Heart left ventricle (tissue), 16 donors: Measurements from ENCODE around the gene C19orf38. TPM values are rescaled to one million over a fixed set of nuclear protein-coding genes. Genes with fewer than 3 reads are reported as not detected.

Experiments used
- ATAC-seq, 4 donors: fragments of 200-7000 bp; cut with Tn5 transposase; one replicate each; pipeline ENCODE4 v1.9.1; 2020 to 2022; ENCODE audit warnings: moderate library complexity in 4 of 4, mild to moderate bottlenecking in 3 of 4, moderate number of reproducible peaks in 1 of 4
- DNase-seq, 5 donors: peaks; one replicate each; pipeline ENCODE4 v3.0.0-alpha.2; 2020
- H3K27ac ChIP-seq, 12 donors: fragments of 200-600 bp; sonication (generic) in 4 of 12; one replicate each; pipeline versions ENCODE4 v1.5.0 to v1.8.0; 2016 to 2022; ENCODE audit warnings: mild to moderate bottlenecking in 2 of 12
- H3K27me3 ChIP-seq, 9 donors: fragments of 200-600 bp; sonication (generic) in 2 of 9; one replicate each; pipeline versions ENCODE4 v1.5.1 to v1.8.0; 2016 to 2022; ENCODE audit warnings: mild to moderate bottlenecking in 3 of 9
- H3K36me3 ChIP-seq, 9 donors: fragments of 200-600 bp; sonication (generic) in 2 of 9; one replicate each; pipeline versions ENCODE4 v1.5.0 to v1.8.0; 2018 to 2022; ENCODE audit warnings: mild to moderate bottlenecking in 2 of 9
- H3K4me1 ChIP-seq, 12 donors: fragments of 200-600 bp; sonication (generic) in 4 of 12; one replicate each; pipeline versions ENCODE4 v1.5.0 to v1.8.0; 2016 to 2022; ENCODE audit warnings: mild to moderate bottlenecking in 3 of 12
- H3K4me3 ChIP-seq, 12 donors: fragments of 200-600 bp; sonication (generic) in 4 of 12; one replicate each; pipeline versions ENCODE4 v1.5.0 to v1.8.0; 2017 to 2022; ENCODE audit warnings: mild to moderate bottlenecking in 9 of 12, moderate library complexity in 4 of 12
- H3K9me3 ChIP-seq, 12 donors: fragments of 200-600 bp; sonication (generic) in 4 of 12; one replicate each; pipeline versions ENCODE4 v1.5.0 to v1.8.0; 2016 to 2022; ENCODE audit warnings: mild to moderate bottlenecking in 1 of 12
- POLR2A ChIP-seq, 2 donors: fragments of 450-650 bp; IDR thresholded peaks; one replicate each; pipeline ENCODE4 v1.6.1; 2017; ENCODE audit warnings: antibody characterized with exemption in 2 of 2, mild to moderate bottlenecking in 2 of 2, moderate library complexity in 2 of 2
- WGBS, 4 donors: extraction: QIAGEN DNeasy Blood & Tissue Kit in 2 of 4; methylation state at CpG; one replicate each; pipeline versions ENCODE4 v1.1.5 to v1.1.7; 2013 to 2018; 5-methylcytosine and 5-hydroxymethylcytosine counted together
- intact Hi-C, 10 donors: fragments of 100-400 bp; cut with DNase I; formaldehyde crosslinking; loops; one replicate each; pipeline versions ENCODE4 v1.11.1 to v1.14.2; 2022
- polyA plus RNA-seq, 2 donors: library from polyadenylated mRNA; stranded (reverse); fragments of 200-250 nt; gene quantifications; one replicate each; pipeline ENCODE4 v1.2.3, GENCODE V29; 2013
- total RNA-seq, 9 donors: library from RNA; depleted of rRNA in 2 of 9; stranded (reverse); fragments of >200 nt in 2 of 9; fragmentation: NEBNext Ultra II Directional in 3 of 9; extraction: Animal tissue kit (Norgen Biotek cat#: 25700) in 3 of 9; gene quantifications; one replicate each; pipeline versions ENCODE4 v1.1.0 to v1.2.4, GENCODE V29; 2016 to 2023
- TF ChIP-seq, protein P1 (sequence below), 12 donors: fragments of 200-600 bp; sonication (generic) in 4 of 12; IDR thresholded peaks; one replicate each; pipeline versions ENCODE4 v1.5.0 to v1.8.0; 2018 to 2022; ENCODE audit warnings: antibody characterized with exemption in 12 of 12, mild to moderate bottlenecking in 5 of 12
- donor health status: ischemic (EF 13 %, LVEDD 7.1; RV severe dilation, severe dysfunction).
- donor health status: healthy with polysubstance abuse.
- donor health status: DM: no; HTN: yes; CAD: no.
- donor health status: DM: no; HTN: no; CAD: no.
- donor health status: ischemic (EF 25% LVEDD 6.9; RV normal size, moderate dysfunction).
- donor health status: ischemic (EF 25% LVEDD 5.7; RV mildly dilated, moderate dysfunction).
- donor health status: healthy.
- donor health status: DM: yes; HTN: yes; CAD: no.
- donor health status: ischemic (EF 35%, LVEDD 5.7; RV mildly dilated, moderate dysfunction).
- donor health status: nonischemic (EF 11% LVEDD 7.7; RV severe dilation, severe dysfunction).
- donor health status: DM: yes; HTN: yes; CAD: no.
- donor health status: PGD.
- donor health status: ischemic (EF 29% LVEDD 5.4; RV normal size, mild dysfunction).
- donor health status: nonischemic (EF 23%, LVEDD 6.1; RV moderate dilation, normal function).

The C19orf38 gene
- total and polyA plus RNA-seq, 11 donors: 0.21 to 6.0 (median 0.86) TPM

DNA sequence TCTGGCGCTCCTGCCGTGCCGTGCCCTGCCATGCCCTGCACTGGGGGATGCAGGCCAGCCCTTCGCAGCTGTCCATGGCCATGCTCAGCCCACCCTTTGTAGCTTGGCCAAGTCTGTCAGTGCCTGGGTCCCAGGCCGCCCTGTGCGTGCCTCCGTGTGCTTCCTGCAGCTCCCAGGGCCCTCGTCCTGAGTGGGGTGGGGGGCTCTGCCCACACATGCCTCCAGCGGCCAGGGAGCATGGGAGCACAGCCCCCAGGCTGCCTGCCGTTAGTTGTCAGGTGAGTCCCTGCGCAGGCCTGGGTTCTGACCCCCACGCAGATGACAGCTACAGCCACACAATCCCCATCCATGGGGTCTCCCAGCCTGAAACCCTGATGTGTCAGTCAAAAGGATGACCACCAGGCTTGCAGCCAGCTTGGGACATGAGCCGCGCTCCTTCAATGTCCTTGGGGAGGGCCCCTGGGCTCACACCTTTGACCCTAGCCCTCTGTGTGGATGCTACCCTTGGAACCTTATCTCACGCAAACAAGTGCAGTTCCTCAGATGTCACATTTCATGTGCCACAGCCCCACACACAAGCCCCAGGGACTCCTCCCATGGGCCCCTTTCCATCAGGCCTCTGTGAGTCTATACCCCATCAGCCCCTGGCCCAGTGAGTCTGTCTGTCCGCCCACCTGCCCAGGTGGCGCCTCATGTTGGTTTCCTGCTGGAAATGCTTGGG lies 36.7 kb upstream of the C19orf38 start:
- 91 to 96% (median 94%) methylated on average over 12 to 17 of the region's 17 CpGs for WGBS, 4 donors
- intact Hi-C loops: no loop called here
- ATAC-seq (no peak), DNase-seq (no peak)
- H3K4me1 ChIP-seq: peaks cover 0 to 73% (median 0%) of the 10 kb centered on the region in 12 donors
- peaks cover 3 to 96% (median 86%) of the 10 kb centered on the region in 9 donors for H3K36me3 ChIP-seq
- H3K9me3 ChIP-seq: no peaks in the 10 kb centered on the region
- H3K27ac ChIP-seq: peak overlapping the region in 1 of 12 donors; percentile 85
- H3K27me3 ChIP-seq: no peaks in the 10 kb centered on the region
- H3K4me3 ChIP-seq: no peak overlapping the region
- TF ChIP-seq, protein P1, sequence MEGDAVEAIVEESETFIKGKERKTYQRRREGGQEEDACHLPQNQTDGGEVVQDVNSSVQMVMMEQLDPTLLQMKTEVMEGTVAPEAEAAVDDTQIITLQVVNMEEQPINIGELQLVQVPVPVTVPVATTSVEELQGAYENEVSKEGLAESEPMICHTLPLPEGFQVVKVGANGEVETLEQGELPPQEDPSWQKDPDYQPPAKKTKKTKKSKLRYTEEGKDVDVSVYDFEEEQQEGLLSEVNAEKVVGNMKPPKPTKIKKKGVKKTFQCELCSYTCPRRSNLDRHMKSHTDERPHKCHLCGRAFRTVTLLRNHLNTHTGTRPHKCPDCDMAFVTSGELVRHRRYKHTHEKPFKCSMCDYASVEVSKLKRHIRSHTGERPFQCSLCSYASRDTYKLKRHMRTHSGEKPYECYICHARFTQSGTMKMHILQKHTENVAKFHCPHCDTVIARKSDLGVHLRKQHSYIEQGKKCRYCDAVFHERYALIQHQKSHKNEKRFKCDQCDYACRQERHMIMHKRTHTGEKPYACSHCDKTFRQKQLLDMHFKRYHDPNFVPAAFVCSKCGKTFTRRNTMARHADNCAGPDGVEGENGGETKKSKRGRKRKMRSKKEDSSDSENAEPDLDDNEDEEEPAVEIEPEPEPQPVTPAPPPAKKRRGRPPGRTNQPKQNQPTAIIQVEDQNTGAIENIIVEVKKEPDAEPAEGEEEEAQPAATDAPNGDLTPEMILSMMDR (IDR thresholded peaks at IDR 0.05): no peak
- no peak for TF ChIP-seq POLR2A (IDR thresholded peaks at IDR 0.05)

- H3K27ac ChIP-seq: peak overlapping the region in 1 of 12 donors; percentile 85
- ATAC-seq (no peak), DNase-seq (no peak)
- TF ChIP-seq, protein P1 (IDR thresholded peaks at IDR 0.05): no peak
- no peak for TF ChIP-seq POLR2A (IDR thresholded peaks at IDR 0.05)
- no peaks in the 10 kb centered on the region for H3K27me3 ChIP-seq
- H3K36me3 ChIP-seq: peaks cover 3 to 95% (median 88%) of the 10 kb centered on the region in 9 donors
- WGBS, 4 donors: 95 to 97% (median 96%) methylated on average over 14 to 19 of the region's 19 CpGs
- peaks cover 0 to 73% (median 0%) of the 10 kb centered on the region in 12 donors for H3K4me1 ChIP-seq
- intact Hi-C loops: no loop called here
- H3K4me3 ChIP-seq: no peak overlapping the region
- H3K9me3 ChIP-seq: no peaks in the 10 kb centered on the region
Measured at GRCh38 chr19:10812196-10812595, 36.0 kb upstream of the C19orf38 start.

GRCh38 chr19:10812902-10813404 lies 35.3 kb upstream of the C19orf38 start:
- Histone ChIP-seq H3K36me3 (peaks cover 3 to 94% (median 87%) of the 10 kb centered on the region in 9 donors), H3K27me3 (no peaks in the 10 kb centered on the region), H3K27ac (peak overlapping the region in 6 of 12 donors; percentile 1 to 85 (median 22)), H3K4me3 (no peak overlapping the region), H3K4me1 (peaks cover 0 to 73% (median 0%) of the 10 kb centered on the region in 12 donors), H3K9me3 (no peaks in the 10 kb centered on the region)
- peak in 3 of 5 donors; percentile 43 to 83 (median 45) for DNase-seq
- no peak for TF ChIP-seq POLR2A (IDR thresholded peaks at IDR 0.05)
- TF ChIP-seq, protein P1 (IDR thresholded peaks at IDR 0.05): no peak
- intact Hi-C loops: no loop called here
- ATAC-seq: peak in 3 of 4 donors; percentile 60 to 69 (median 67)
- 57 to 64% (median 60%) methylated on average over 8 to 9 of the region's 9 CpGs for WGBS, 4 donors

GRCh38 chr19:10815007-10815536 lies 33.1 kb upstream of the C19orf38 start:
- DNase-seq: no peak
- Histone ChIP-seq H3K4me1 (peaks cover 0 to 52% (median 0%) of the 10 kb centered on the region in 12 donors), H3K27me3 (no peaks in the 10 kb centered on the region), H3K4me3 (no peak overlapping the region), H3K36me3 (peaks cover 3 to 90% (median 75%) of the 10 kb centered on the region in 9 donors), H3K27ac (peak overlapping the region in 1 of 12 donors; percentile 56), H3K9me3 (no peaks in the 10 kb centered on the region)
- intact Hi-C loops: no loop called here
- ATAC-seq: no peak
- no peak for TF ChIP-seq POLR2A (IDR thresholded peaks at IDR 0.05)
- TF ChIP-seq, protein P1 (IDR thresholded peaks at IDR 0.05): no peak
- WGBS, 4 donors: 92 to 96% (median 96%) methylated on average over 9 of the region's 9 CpGs
